B cell (primary cell): ENCODE data around the gene TMEM18. TPM values are rescaled to one million over a fixed set of nuclear protein-coding genes. Genes with fewer than 3 reads are reported as not detected.
"Not testable (repeated sequence)": the region's sequence is repeated elsewhere in the genome, so short reads cannot be mapped to it uniquely, and the experiment has no call there.

Source experiments
- ATAC-seq: fragments of 200-7000 bp; cut with Tn5 transposase; one replicate; pipeline ENCODE4 v1.10.0; 2021; ENCODE audit warnings: low read depth, mild to moderate bottlenecking, moderate number of reproducible peaks, moderate library complexity
- CTCF ChIA-PET: fragments of 350-600 bp; sonication (Branson Sonifier 250); formaldehyde crosslinking; loops from one replicate; lab custom pipeline; 2021; ENCODE audit warnings: antibody characterized with exemption, inconsistent platforms; lab: Charles Lee
- POLR2A ChIA-PET: fragments of 350-600 bp; sonication (Branson Sonifier 250); formaldehyde crosslinking; loops from one replicate; lab custom pipeline; 2021; ENCODE audit warnings: antibody characterized with exemption; lab: Charles Lee
- DNase-seq: peaks from one replicate; pipeline ENCODE4 v3.0.0; 2013
- H2AFZ ChIP-seq: 2 replicates; pipeline ENCODE4 v1.6.1; 2012; ENCODE audit warnings: mild to moderate bottlenecking, low read depth, low read length; ENCODE audit not compliant: insufficient read depth, poor library complexity, severe bottlenecking
- H3K27ac ChIP-seq, 2 donors: 1 replicate in 1 of 2; 2 replicates in 1 of 2; pipeline ENCODE4 v1.5.1; 2012 to 2013; ENCODE audit warnings: low read length in 2 of 2, mild to moderate bottlenecking in 2 of 2, moderate library complexity in 1 of 2
- H3K27me3 ChIP-seq, 4 experiments: fragments of 200-600 bp in 1 of 4; sonication (generic) in 1 of 4; replicated peaks in 1 of 4; 1 replicate in 2 of 4; 2 replicates in 2 of 4; pipeline versions ENCODE4 v1.6.1 to v1.7.0; 2013 to 2016; ENCODE audit warnings: low read length in 3 of 4, mild to moderate bottlenecking in 2 of 4, mixed read lengths in 1 of 4, moderate library complexity in 1 of 4; ENCODE audit not compliant: insufficient read depth in 4 of 4, control insufficient read depth in 3 of 4; ENCODE audit errors: control extremely low read depth in 1 of 4
- H3K36me3 ChIP-seq, 2 experiments: replicated peaks in 1 of 2; 1 replicate in 1 of 2; 2 replicates in 1 of 2; pipeline versions ENCODE4 v1.6.1 to v1.7.1; 2013; ENCODE audit warnings: low read length in 1 of 2; ENCODE audit not compliant: insufficient read depth in 2 of 2, control insufficient read depth in 1 of 2; ENCODE audit errors: control extremely low read depth in 1 of 2, extremely low read depth in 1 of 2
- H3K4me1 ChIP-seq, 2 donors: fragments of 200-600 bp in 1 of 2; sonication (generic) in 1 of 2; 1 replicate in 1 of 2; 2 replicates in 1 of 2; pipeline versions ENCODE4 v1.5.1 to v1.6.1; 2013 to 2017; ENCODE audit warnings: low read length in 2 of 2; ENCODE audit not compliant: control insufficient read depth in 2 of 2, insufficient read depth in 2 of 2
- H3K4me2 ChIP-seq: replicated peaks from 2 replicates; pipeline ENCODE3; 2012; ENCODE audit warnings: mild to moderate bottlenecking, low read depth, low read length; ENCODE audit not compliant: poor library complexity, severe bottlenecking
- H3K4me3 ChIP-seq, 5 experiments: fragments of 200-600 bp in 1 of 5; sonication (generic) in 1 of 5; 1 replicate in 3 of 5; 2 replicates in 2 of 5; pipeline versions ENCODE4 v1.5.1 to v1.7.0; 2011 to 2016; ENCODE audit warnings: low read length in 4 of 5, mild to moderate bottlenecking in 4 of 5, low read depth in 2 of 5, control low read depth in 1 of 5, moderate library complexity in 1 of 5; ENCODE audit not compliant: insufficient read depth in 1 of 5; ENCODE audit errors: control extremely low read depth in 1 of 5, extremely low read depth in 1 of 5
- H3K79me2 ChIP-seq: fragments of 200-600 bp; sonication (generic); one replicate; pipeline ENCODE4 v1.6.0; 2016; ENCODE audit warnings: low read length; ENCODE audit not compliant: control insufficient read depth, insufficient read depth
- H3K9ac ChIP-seq: fragments of 200-600 bp; sonication (generic); 2 replicates; pipeline ENCODE4 v1.6.1; 2017; ENCODE audit warnings: mild to moderate bottlenecking, low read length, moderate library complexity
- H3K9me3 ChIP-seq, 3 donors: one replicate each; pipeline versions ENCODE4 v1.6.1 to v1.7.1; 2013; ENCODE audit warnings: low read length in 2 of 3; ENCODE audit not compliant: control insufficient read depth in 2 of 3, insufficient read depth in 1 of 3; ENCODE audit errors: control extremely low read depth in 1 of 3
- H4K20me1 ChIP-seq: 2 replicates; pipeline ENCODE4 v1.6.0; 2012; ENCODE audit warnings: mild to moderate bottlenecking, low read length; ENCODE audit not compliant: insufficient read depth, control insufficient read depth, poor library complexity, severe bottlenecking
- H3K27ac Mint-ChIP-seq: one replicate; pipeline ENCODE4 v1.8.0; 2021; ENCODE audit warnings: mixed read lengths
- H3K27me3 Mint-ChIP-seq: one replicate; pipeline ENCODE4 v1.8.0; 2021; ENCODE audit warnings: mixed read lengths
- H3K4me1 Mint-ChIP-seq: one replicate; pipeline ENCODE4 v1.8.0; 2021; ENCODE audit warnings: mixed read lengths
- H3K4me3 Mint-ChIP-seq: one replicate; pipeline ENCODE4 v1.8.0; 2021; ENCODE audit warnings: mixed read lengths
- H3K9me3 Mint-ChIP-seq: one replicate; pipeline ENCODE4 v1.8.0; 2022; ENCODE audit warnings: mixed read lengths; ENCODE audit not compliant: insufficient read depth
- CTCF ChIP-seq: fragments of 200-600 bp; IDR thresholded peaks from one replicate; pipeline ENCODE4 v1.8.0; 2022; ENCODE audit warnings: antibody characterized with exemption, mild to moderate bottlenecking
- EZH2 ChIP-seq: IDR thresholded peaks from 2 replicates; pipeline ENCODE4 v1.6.1; 2012; ENCODE audit warnings: borderline replicate concordance, low read depth, mild to moderate bottlenecking, moderate library complexity, low read length; ENCODE audit not compliant: insufficient read depth, poor library complexity, severe bottlenecking
- WGBS: methylation state at CpG from one replicate; pipeline ENCODE4 v1.1.5; 2013; ENCODE audit warnings: missing lambda C conversion rate; ENCODE audit not compliant: insufficient coverage; 5-methylcytosine and 5-hydroxymethylcytosine counted together
- intact Hi-C: fragments of 100-400 bp; cut with micrococcal nuclease; formaldehyde crosslinking; loops from one replicate; pipeline ENCODE4 v1.10.0; 2022
- polyA plus RNA-seq: library from polyadenylated mRNA; depleted of rRNA; stranded (reverse); fragments of >200 nt; gene quantifications from 2 replicates; pipeline ENCODE4 v1.2.3, GENCODE V29; 2012
- total RNA-seq, 2 donors: library from RNA; stranded (reverse); fragments of 120-200 nt in 1 of 2; gene quantifications; 1 replicate in 1 of 2; 2 replicates in 1 of 2; pipeline versions ENCODE4 v1.2.3 to v1.2.4, GENCODE V29; 2013 to 2022

TMEM18 gene
- total and polyA plus RNA-seq, 2 donors (not counting 1 experiment from before 2014, with no cell fraction given): 14.4 to 38.5 TPM

- Mint-ChIP-seq H3K4me1 (no peaks in the 10 kb centered on the region), H3K27me3 (peaks cover 39% of the 10 kb centered on the region), H3K4me3 (no peak overlapping the region), H3K9me3 (no peaks in the 10 kb centered on the region), H3K27ac (no peak overlapping the region)
- H3K4me2 ChIP-seq: no peak overlapping the region
- H3K79me2 ChIP-seq: no peaks in the 10 kb centered on the region
- TF ChIP-seq EZH2: no peak
- TF ChIP-seq CTCF: no peak
- DNase-seq (no peak), ATAC-seq (no peak)
- H4K20me1 ChIP-seq: no peaks in the 10 kb centered on the region
- no peak overlapping the region for H3K4me3 ChIP-seq
- POLR2A ChIA-PET: no interaction called here
- whole genome bisulfite sequencing: 90% methylated on average over 18 of the region's 18 CpGs
- H2AFZ ChIP-seq: no peak overlapping the region
- H3K9me3 ChIP-seq: peaks cover 0 to 2% (median 0%) of the 10 kb centered on the region in 3 donors
- CTCF ChIA-PET: no interaction called here
- H3K27ac ChIP-seq: no peak overlapping the region
- H3K9ac ChIP-seq: no peak overlapping the region
- H3K4me1 ChIP-seq: peaks cover 0 to under 1% of the 10 kb centered on the region in 2 donors
- intact Hi-C loops: no loop called here
- H3K27me3 ChIP-seq: peaks cover 0 to 10% (median 6%) of the 10 kb centered on the region in 4 experiments
- H3K36me3 ChIP-seq: no peaks in the 10 kb centered on the region
Measured at GRCh38 chr2:708667-709066, 31.5 kb upstream of the TMEM18 start.

- Histone ChIP-seq H3K27ac (no peak overlapping the region), H3K4me2 (no peak overlapping the region), H3K9ac (no peak overlapping the region), H3K9me3 (peaks cover 0 to 2% (median 0%) of the 10 kb centered on the region in 3 donors), H3K79me2 (no peaks in the 10 kb centered on the region), H3K4me1 (no peaks in the 10 kb centered on the region), H4K20me1 (no peaks in the 10 kb centered on the region), H3K36me3 (no peaks in the 10 kb centered on the region), H3K4me3 (no peak overlapping the region), H3K27me3 (peaks cover 0 to under 1% (median under 1%) of the 10 kb centered on the region in 4 experiments), H2AFZ (no peak overlapping the region)
- H3K27me3 Mint-ChIP-seq: peaks cover 25% of the 10 kb centered on the region
- DNase-seq: no peak
- no peak for ATAC-seq
- intact Hi-C loops: no loop called here
- ChIA-PET CTCF (interaction anchor here (1.2 kb wide), 1 partner anchor 9 kb away, joined by 5 read pairs; no protein-coding TSS in a partner anchor), POLR2A (no interaction called here)
- WGBS: 80% methylated on average over 3 of the region's 7 CpGs
- H3K27ac Mint-ChIP-seq: no peak overlapping the region
- H3K9me3 Mint-ChIP-seq: no peaks in the 10 kb centered on the region
- TF ChIP-seq CTCF (no peak), EZH2 (no peak)
- no peaks in the 10 kb centered on the region for H3K4me1 Mint-ChIP-seq
- H3K4me3 Mint-ChIP-seq: no peak overlapping the region
Measured at GRCh38 chr2:705971-706511, 28.8 kb upstream of the TMEM18 start.

- H3K4me3 Mint-ChIP-seq, intact Hi-C loops, H3K4me1 Mint-ChIP-seq, ATAC-seq, CTCF ChIA-PET, H3K4me2 ChIP-seq, H3K27ac ChIP-seq, H3K9me3 Mint-ChIP-seq, H2AFZ ChIP-seq, H3K36me3 ChIP-seq, H3K4me1 ChIP-seq, H3K79me2 ChIP-seq, H3K27me3 ChIP-seq, POLR2A ChIA-PET, H3K27ac Mint-ChIP-seq, H3K4me3 ChIP-seq, H3K9ac ChIP-seq, DNase-seq, H4K20me1 ChIP-seq, H3K9me3 ChIP-seq: not testable (repeated sequence)
- WGBS: 100% methylated on average over 6 of the region's 8 CpGs
- peaks cover 11% of the 10 kb centered on the region for H3K27me3 Mint-ChIP-seq
Measured at GRCh38 chr2:702765-703164, 25.6 kb upstream of the TMEM18 start.
